Measurements from ENCODE around the gene ZBTB17. TPM values are rescaled to one million over a fixed set of nuclear protein-coding genes. Genes with fewer than 3 reads are reported as not detected.

ZBTB17 gene
- total and polyA plus RNA-seq, 2 of the 8 experiments (the other 6 are each of a cell fraction or from before 2014, with no cell fraction given): 24.7 to 36.2 TPM

DNA sequence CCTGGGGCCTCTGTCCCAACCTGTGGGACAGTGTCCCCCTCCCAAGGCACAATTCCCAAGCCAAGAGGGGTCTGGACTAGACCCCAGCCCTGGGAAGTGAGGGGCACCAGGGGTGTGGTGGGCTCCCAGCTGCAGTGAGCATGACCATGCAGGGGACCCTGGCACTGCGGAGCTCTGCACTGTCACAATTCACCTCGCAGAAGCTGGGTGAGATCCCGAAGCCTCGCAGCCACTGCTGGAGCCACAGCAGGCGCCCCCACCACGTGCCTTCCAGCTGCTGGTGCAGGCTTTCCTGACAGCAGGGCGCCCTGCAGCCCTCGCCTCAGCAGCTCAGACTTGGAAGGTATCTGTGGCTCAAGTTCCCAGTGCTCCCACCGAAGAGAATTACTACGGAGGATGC is 18.2 kb upstream of the ZBTB17 start (continued):
- TF ChIP-seq KDM4A (IDR thresholded peaks at IDR 0.05; ENCODE audit: low read depth, low read length, severe bottlenecking) (no peak), ZNF274 (IDR thresholded peaks at IDR 0.05; ENCODE audit: borderline replicate concordance, extremely low read depth, low read length) (no peak), CREB1 (IDR thresholded peaks at IDR 0.05) (no peak)

Measured in H1 (cell line).